ENCODE results near the gene CBLB. TPM values are rescaled to one million over a fixed set of nuclear protein-coding genes. Genes with fewer than 3 reads are reported as not detected.

Gene CBLB
- total and polyA plus RNA-seq, 2 of the 4 experiments (the other 2 are of a cell fraction) = 10.1 to 20.1 TPM

- H2AK5ac ChIP-seq (ENCODE audit: low read depth, low read length) = no peak overlapping the region
- no peak overlapping the region for H4K5ac ChIP-seq (ENCODE audit: low read depth, low read length)
- in situ Hi-C loops (cut with MboI; ENCODE audit: low sequenced_read_pairs) (no loop called here), intact Hi-C loops (cut with micrococcal nuclease) (no loop called here), dilution Hi-C loops (cut with HindIII; ENCODE audit: low sequenced_read_pairs, unreplicated experiment) (no loop called here)
- POLR2A ChIA-PET (ENCODE audit: unreplicated experiment) = no interaction called here
- H2BK20ac ChIP-seq (ENCODE audit: low read depth, low read length) = no peak overlapping the region
- peak overlapping the region; percentile 38 for H2AFZ ChIP-seq (replicated peaks; ENCODE audit: low read length, poor library complexity)
- CTCF ChIA-PET = no interaction called here
- H3K9ac ChIP-seq (ENCODE audit: low read depth, low read length) = no peak overlapping the region
- no peak overlapping the region for H4K8ac ChIP-seq (ENCODE audit: low read depth in 2 of 2, low read length in 2 of 2)
- no peak overlapping the region for H3K4me3 ChIP-seq (ENCODE audit: insufficient read depth, low read depth, low read length)
- no peak overlapping the region for H3K56ac ChIP-seq (ENCODE audit: extremely low read depth, insufficient read depth, low read length)
- H3K4me2 ChIP-seq (ENCODE audit: low read depth, low read length) = no peak overlapping the region
- H3K36me3 ChIP-seq (ENCODE audit: control insufficient read depth, insufficient read depth, low read length) = no peaks in the 10 kb centered on the region
- H4K91ac ChIP-seq (ENCODE audit: insufficient read depth, low read depth, low read length) = no peak overlapping the region
- H3K9me1 ChIP-seq (ENCODE audit: insufficient read depth, low read length) = no peaks in the 10 kb centered on the region; the same call in 1 of the 2 replicates
- no peak overlapping the region for H3K18ac ChIP-seq (ENCODE audit: low read depth, low read length)
- H4K20me1 ChIP-seq (ENCODE audit: insufficient read depth, low read length) = no peaks in the 10 kb centered on the region
- no CpG with 5 or more reads among the region's 2 CpGs for WGBS, 2 experiments (ENCODE audit: extremely low coverage in 2 of 2, insufficient read length in 1 of 2)
- H3K27ac ChIP-seq (ENCODE audit: insufficient read depth, low read length) = no peak overlapping the region
- TF ChIP-seq CHD1 (IDR thresholded peaks at IDR 0.05; ENCODE audit: low read depth, low read length) = no peak
- TF ChIP-seq NFE2L2 (IDR thresholded peaks at IDR 0.05; ENCODE audit: low read depth, low read length) = no peak
- H3K4ac ChIP-seq (ENCODE audit: low read depth, low read length) = no peak overlapping the region
- no peak overlapping the region for H3K23ac ChIP-seq (ENCODE audit: low read depth, low read length)
- H3K14ac ChIP-seq (replicated peaks; ENCODE audit: low read depth, low read length) = no peak overlapping the region
- H2AK9ac ChIP-seq (replicated peaks; ENCODE audit: low read depth, low read length, poor library complexity) = no peak overlapping the region
- no peak overlapping the region for H2BK5ac ChIP-seq (ENCODE audit: low read depth, low read length, poor library complexity, severe bottlenecking)
- ATAC-seq (ENCODE audit: low read depth) (0 out of 2 replicates have a peak, but pooled peaks have one; percentile 17), DNase-seq (no peak)
- no peaks in the 10 kb centered on the region for H3K9me3 ChIP-seq (ENCODE audit: control insufficient read depth, insufficient read depth, low read length)
- BruUV-seq (replicated peaks) = no TSS peak
- H3K79me1 ChIP-seq (ENCODE audit: low read depth in 1 of 2, low read length in 2 of 2) = no peaks in the 10 kb centered on the region
- H2BK120ac ChIP-seq (ENCODE audit: low read depth, low read length) = no peak overlapping the region
- no peak overlapping the region for H2BK15ac ChIP-seq (ENCODE audit: low read depth, low read length)
- H3K27me3 ChIP-seq (ENCODE audit: control insufficient read depth, insufficient read depth, low read length) = no peaks in the 10 kb centered on the region
- no peaks in the 10 kb centered on the region for H3K4me1 ChIP-seq (ENCODE audit: control insufficient read depth, insufficient read depth, low read length)
Measured at GRCh38 chr3:105613120-105613519, 255.7 kb downstream of the CBLB start.
